ENCODE measurements around the gene NAP1L1. TPM values are rescaled to one million over a fixed set of nuclear protein-coding genes. Genes with fewer than 3 reads are reported as not detected.
A peak's percentile ranks its signal among the peaks of the same experiment; 100 is the strongest.

Gene NAP1L1
- total RNA-seq, 1 donor from 2014 or later, result 552 TPM

- no peak for TF ChIP-seq CTCF (IDR thresholded peaks at IDR 0.05)
- DNase-seq (ENCODE audit: extremely low spot score, unreplicated experiment), result no peak
- Mint-ChIP-seq H3K27me3 (ENCODE audit: unreplicated experiment) (no peaks in the 10 kb centered on the region), H3K9me3 (ENCODE audit: unreplicated experiment) (no peaks in the 10 kb centered on the region), H3K4me3 (ENCODE audit: unreplicated experiment) (no peak overlapping the region), H3K4me1 (ENCODE audit: unreplicated experiment) (peaks cover 18% of the 10 kb centered on the region), H3K36me3 (ENCODE audit: unreplicated experiment) (peaks cover 20% of the 10 kb centered on the region), H3K27ac (ENCODE audit: unreplicated experiment) (no peak overlapping the region)
Observed at GRCh38 chr12:76041406-76041805, 43.1 kb downstream of the NAP1L1 start.

- H3K27me3 Mint-ChIP-seq (ENCODE audit: unreplicated experiment), result no peaks in the 10 kb centered on the region
- H3K4me3 Mint-ChIP-seq (ENCODE audit: unreplicated experiment), result no peak overlapping the region
- no peak for TF ChIP-seq CTCF (IDR thresholded peaks at IDR 0.05)
- no peaks in the 10 kb centered on the region for H3K9me3 Mint-ChIP-seq (ENCODE audit: unreplicated experiment)
- peaks cover 16% of the 10 kb centered on the region for H3K36me3 Mint-ChIP-seq (ENCODE audit: unreplicated experiment)
- H3K4me1 Mint-ChIP-seq (ENCODE audit: unreplicated experiment), result peaks cover 18% of the 10 kb centered on the region
- no peak for DNase-seq (ENCODE audit: extremely low spot score, unreplicated experiment)
- no peak overlapping the region for H3K27ac Mint-ChIP-seq (ENCODE audit: unreplicated experiment)
Observed at GRCh38 chr12:76040461-76040860, 44.0 kb downstream of the NAP1L1 start.

GRCh38 chr12:76038176-76038575 lies 46.3 kb downstream of the NAP1L1 start:
- Mint-ChIP-seq H3K27ac (ENCODE audit: unreplicated experiment) (no peak overlapping the region), H3K4me3 (ENCODE audit: unreplicated experiment) (no peak overlapping the region), H3K4me1 (ENCODE audit: unreplicated experiment) (peaks cover 26% of the 10 kb centered on the region), H3K36me3 (ENCODE audit: unreplicated experiment) (peaks cover 6% of the 10 kb centered on the region), H3K27me3 (ENCODE audit: unreplicated experiment) (no peaks in the 10 kb centered on the region), H3K9me3 (ENCODE audit: unreplicated experiment) (no peaks in the 10 kb centered on the region)
- TF ChIP-seq CTCF (IDR thresholded peaks at IDR 0.05), result no peak
- DNase-seq (ENCODE audit: extremely low spot score, unreplicated experiment), result no peak

- no peak overlapping the region for H3K4me3 Mint-ChIP-seq (ENCODE audit: unreplicated experiment)
- DNase-seq (ENCODE audit: extremely low spot score, unreplicated experiment), result no peak
- peak overlapping the region; percentile 11 for H3K27ac Mint-ChIP-seq (ENCODE audit: unreplicated experiment)
Observed at GRCh38 chr12:76037130-76038103, 47.1 kb downstream of the NAP1L1 start.

More at GRCh38 chr12:76037130-76038103, 47.1 kb downstream of the NAP1L1 start:
- peak; percentile 85 for TF ChIP-seq CTCF (IDR thresholded peaks at IDR 0.05)
- Mint-ChIP-seq H3K9me3 (ENCODE audit: unreplicated experiment) (no peaks in the 10 kb centered on the region), H3K36me3 (ENCODE audit: unreplicated experiment) (peaks cover 3% of the 10 kb centered on the region), H3K27me3 (ENCODE audit: unreplicated experiment) (no peaks in the 10 kb centered on the region), H3K4me1 (ENCODE audit: unreplicated experiment) (peaks cover 33% of the 10 kb centered on the region)

Measured in osteocyte (in vitro differentiated cells).